Bronchial epithelial cell (primary cell): Measurements from ENCODE around the gene TES. TPM values are rescaled to one million over a fixed set of nuclear protein-coding genes. Genes with fewer than 3 reads are reported as not detected.

Source experiments
- DNase-seq: peaks from one replicate; pipeline ENCODE4 v3.0.0-alpha.2; 2010; ENCODE audit warnings: low read depth
- FAIRE-seq: peaks from 2 replicates; lab custom pipeline; 2011; peaks lifted over from hg19 to GRCh38; lab: Jason Lieb, UNC
- H3K27me3 ChIP-seq: 2 replicates; pipeline ENCODE4 v1.5.1; 2011; ENCODE audit warnings: low read length; ENCODE audit not compliant: control insufficient read depth, insufficient read depth
- H3K36me3 ChIP-seq: 2 replicates; pipeline ENCODE4 v1.5.1; 2011; ENCODE audit warnings: low read length; ENCODE audit not compliant: control insufficient read depth, insufficient read depth
- H3K4me3 ChIP-seq: 2 replicates; pipeline ENCODE4 v1.5.1; 2011; ENCODE audit warnings: mild to moderate bottlenecking, low read depth, low read length, control low read depth
- total RNA-seq: library from RNA; depleted of rRNA; stranded (reverse); fragments of >200 nt; gene quantifications from 2 replicates; pipeline ENCODE4 v1.2.1, GENCODE V29; 2014
- TF ChIP-seq, protein P1 (sequence below): IDR thresholded peaks from 2 replicates; pipeline ENCODE4 v1.5.1; 2011; ENCODE audit warnings: mild to moderate bottlenecking, moderate library complexity, low read length, control low read depth, inconsistent platforms; ENCODE audit not compliant: insufficient read depth, severe bottlenecking

TES gene
- total RNA-seq, 1 donor from 2014 or later: 276 TPM

DNA sequence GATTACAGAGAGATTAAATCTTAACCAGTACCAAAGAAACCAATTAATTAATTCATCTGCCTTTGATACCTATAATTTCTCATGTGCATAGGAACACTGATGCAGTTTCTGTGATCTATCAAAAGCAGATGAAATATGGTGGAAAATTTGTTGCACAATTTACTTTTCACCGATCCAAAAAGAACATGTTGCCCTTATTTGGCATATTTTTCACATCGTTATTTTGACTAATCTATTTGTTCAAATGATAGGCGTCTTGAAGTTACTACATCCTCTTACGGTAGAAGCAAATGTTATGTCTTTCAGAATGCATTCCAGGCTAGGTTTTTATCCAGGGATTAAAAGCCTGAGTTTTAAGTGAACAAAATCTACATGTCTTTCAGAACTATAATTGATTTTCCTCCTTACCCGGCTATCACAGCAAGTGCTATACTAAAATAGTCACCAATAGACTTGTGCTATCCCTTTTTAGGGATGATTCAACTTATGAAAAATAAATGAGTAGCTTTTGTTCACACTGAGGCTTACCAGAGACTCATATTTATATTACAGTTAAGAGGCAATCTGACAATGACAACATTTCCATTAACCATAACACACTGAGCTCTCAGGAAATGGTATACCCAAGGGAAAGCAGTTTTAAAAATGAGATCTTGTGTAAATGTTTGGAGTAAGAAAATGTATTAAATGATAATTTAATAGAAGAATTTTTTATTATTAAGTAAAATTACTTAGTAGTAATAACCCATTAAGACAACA is 16.8 kb upstream of the TES start:
- no peak for FAIRE-seq
- no peak for DNase-seq
- no peak overlapping the region for H3K4me3 ChIP-seq
- H3K27me3 ChIP-seq: no peaks in the 10 kb centered on the region
- H3K36me3 ChIP-seq: no peaks in the 10 kb centered on the region
- TF ChIP-seq, protein P1, sequence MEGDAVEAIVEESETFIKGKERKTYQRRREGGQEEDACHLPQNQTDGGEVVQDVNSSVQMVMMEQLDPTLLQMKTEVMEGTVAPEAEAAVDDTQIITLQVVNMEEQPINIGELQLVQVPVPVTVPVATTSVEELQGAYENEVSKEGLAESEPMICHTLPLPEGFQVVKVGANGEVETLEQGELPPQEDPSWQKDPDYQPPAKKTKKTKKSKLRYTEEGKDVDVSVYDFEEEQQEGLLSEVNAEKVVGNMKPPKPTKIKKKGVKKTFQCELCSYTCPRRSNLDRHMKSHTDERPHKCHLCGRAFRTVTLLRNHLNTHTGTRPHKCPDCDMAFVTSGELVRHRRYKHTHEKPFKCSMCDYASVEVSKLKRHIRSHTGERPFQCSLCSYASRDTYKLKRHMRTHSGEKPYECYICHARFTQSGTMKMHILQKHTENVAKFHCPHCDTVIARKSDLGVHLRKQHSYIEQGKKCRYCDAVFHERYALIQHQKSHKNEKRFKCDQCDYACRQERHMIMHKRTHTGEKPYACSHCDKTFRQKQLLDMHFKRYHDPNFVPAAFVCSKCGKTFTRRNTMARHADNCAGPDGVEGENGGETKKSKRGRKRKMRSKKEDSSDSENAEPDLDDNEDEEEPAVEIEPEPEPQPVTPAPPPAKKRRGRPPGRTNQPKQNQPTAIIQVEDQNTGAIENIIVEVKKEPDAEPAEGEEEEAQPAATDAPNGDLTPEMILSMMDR: no peak

- DNase-seq: no peak
- no peaks in the 10 kb centered on the region for H3K36me3 ChIP-seq
- no peaks in the 10 kb centered on the region for H3K27me3 ChIP-seq
- no peak for FAIRE-seq
- no peak overlapping the region for H3K4me3 ChIP-seq
- TF ChIP-seq, protein P1: no peak
These were observed 16.2 kb upstream of the TES start for GRCh38 chr7:116194115-116194514.

- FAIRE-seq (no peak), DNase-seq (peak; percentile 91)
These were observed 14.9 kb upstream of the TES start for GRCh38 chr7:116195451-116195850.

GRCh38 chr7:116196947-116197346 is 13.4 kb upstream of the TES start:
- no peaks in the 10 kb centered on the region for H3K36me3 ChIP-seq
- no peak for DNase-seq
- no peaks in the 10 kb centered on the region for H3K27me3 ChIP-seq
- H3K4me3 ChIP-seq: no peak overlapping the region
- TF ChIP-seq, protein P1: no peak
- no peak for FAIRE-seq

More at GRCh38 chr7:116195451-116195850, 14.9 kb upstream of the TES start:
- H3K4me3 ChIP-seq: no peak overlapping the region
- TF ChIP-seq, protein P1: no peak
- H3K36me3 ChIP-seq: no peaks in the 10 kb centered on the region
- no peaks in the 10 kb centered on the region for H3K27me3 ChIP-seq

GRCh38 chr7:116197360-116197759 is 13.0 kb upstream of the TES start:
- TF ChIP-seq, protein P1: no peak
- DNase-seq (no peak), FAIRE-seq (no peak)
- no peak overlapping the region for H3K4me3 ChIP-seq
- H3K36me3 ChIP-seq: no peaks in the 10 kb centered on the region
- no peaks in the 10 kb centered on the region for H3K27me3 ChIP-seq
